ENCODE data around the gene ITSN2.

The ITSN2 gene

DNA sequence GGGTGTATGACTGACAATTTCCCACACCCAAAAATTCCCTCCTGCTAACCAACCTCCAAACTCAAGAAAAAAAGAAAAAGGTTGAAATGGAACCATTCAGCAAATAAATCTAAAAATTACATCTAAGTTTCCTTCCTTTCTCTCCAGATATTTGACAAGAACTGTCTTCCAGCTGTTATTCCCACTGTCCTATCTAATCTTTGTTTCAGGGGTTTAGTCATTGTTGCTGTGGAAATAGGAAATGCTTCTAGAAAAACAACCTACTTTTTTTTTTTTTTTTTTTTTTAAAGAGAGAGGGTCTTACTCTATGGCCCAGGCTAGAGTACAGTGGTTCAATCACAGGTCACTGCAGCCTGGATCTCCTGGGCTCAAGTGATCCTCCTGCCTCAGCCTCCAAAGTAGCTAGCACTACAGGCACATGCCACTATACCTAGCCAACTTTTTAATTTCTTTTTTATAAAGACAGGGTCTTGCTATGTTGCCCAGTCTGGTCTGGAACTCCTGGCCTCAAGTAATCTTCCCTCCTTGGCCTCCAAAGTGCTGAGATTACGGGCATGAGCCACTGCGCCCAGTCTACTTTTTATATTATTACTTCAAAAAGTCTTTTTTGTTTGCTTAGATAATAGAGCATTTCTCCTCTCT lies 88.1 kb downstream of the ITSN2 start:
- FAIRE-seq (no peak), DNase-seq (ENCODE audit: insufficient read length, low spot score) (no peak)
- TF ChIP-seq, protein P1, sequence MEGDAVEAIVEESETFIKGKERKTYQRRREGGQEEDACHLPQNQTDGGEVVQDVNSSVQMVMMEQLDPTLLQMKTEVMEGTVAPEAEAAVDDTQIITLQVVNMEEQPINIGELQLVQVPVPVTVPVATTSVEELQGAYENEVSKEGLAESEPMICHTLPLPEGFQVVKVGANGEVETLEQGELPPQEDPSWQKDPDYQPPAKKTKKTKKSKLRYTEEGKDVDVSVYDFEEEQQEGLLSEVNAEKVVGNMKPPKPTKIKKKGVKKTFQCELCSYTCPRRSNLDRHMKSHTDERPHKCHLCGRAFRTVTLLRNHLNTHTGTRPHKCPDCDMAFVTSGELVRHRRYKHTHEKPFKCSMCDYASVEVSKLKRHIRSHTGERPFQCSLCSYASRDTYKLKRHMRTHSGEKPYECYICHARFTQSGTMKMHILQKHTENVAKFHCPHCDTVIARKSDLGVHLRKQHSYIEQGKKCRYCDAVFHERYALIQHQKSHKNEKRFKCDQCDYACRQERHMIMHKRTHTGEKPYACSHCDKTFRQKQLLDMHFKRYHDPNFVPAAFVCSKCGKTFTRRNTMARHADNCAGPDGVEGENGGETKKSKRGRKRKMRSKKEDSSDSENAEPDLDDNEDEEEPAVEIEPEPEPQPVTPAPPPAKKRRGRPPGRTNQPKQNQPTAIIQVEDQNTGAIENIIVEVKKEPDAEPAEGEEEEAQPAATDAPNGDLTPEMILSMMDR (IDR thresholded peaks at IDR 0.05; ENCODE audit: insufficient read depth, missing control alignments) = no peak

DNA sequence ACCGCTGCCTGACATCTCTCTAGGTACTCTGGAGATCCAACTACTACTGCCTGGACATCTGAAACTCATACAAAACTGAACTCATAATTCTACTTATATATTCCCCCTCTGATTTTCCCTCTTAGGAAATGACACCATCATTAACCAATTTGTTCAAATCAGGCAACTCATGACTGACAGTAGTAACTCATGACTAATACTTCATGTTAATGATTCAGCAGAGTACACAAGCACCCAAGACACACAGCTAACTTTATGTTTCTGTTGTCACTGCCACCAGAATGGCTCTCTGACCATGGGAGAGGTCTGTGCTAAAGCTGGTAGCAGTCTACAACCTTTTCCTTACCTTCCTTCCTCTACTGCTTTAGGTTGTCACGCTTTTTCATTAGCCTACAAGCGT lies 91.1 kb downstream of the ITSN2 start:
- TF ChIP-seq, protein P1 (IDR thresholded peaks at IDR 0.05; ENCODE audit: insufficient read depth, missing control alignments) = no peak
- DNase-seq (ENCODE audit: insufficient read length, low spot score) = no peak
- FAIRE-seq = no peak

DNA sequence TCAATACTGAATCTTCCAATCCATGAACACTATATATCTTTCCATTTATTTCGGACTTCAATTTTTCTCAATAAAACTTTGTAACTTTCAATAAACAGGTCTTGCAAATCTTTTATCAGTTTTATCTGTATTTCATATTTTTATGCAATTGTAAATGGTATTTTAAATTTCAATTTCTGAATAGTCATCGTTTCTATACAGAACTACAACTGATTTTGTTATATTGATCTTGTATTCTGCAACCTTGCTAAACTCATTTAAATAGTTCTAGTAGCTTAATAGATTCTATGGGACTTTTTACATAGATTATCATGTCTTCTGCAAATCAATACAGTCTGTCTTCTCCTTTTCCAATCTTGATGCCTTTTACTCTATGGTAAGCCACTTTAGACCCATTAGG lies 95.1 kb downstream of the ITSN2 start:
- FAIRE-seq = no peak
- DNase-seq (ENCODE audit: insufficient read length, low spot score) = no peak

DNA sequence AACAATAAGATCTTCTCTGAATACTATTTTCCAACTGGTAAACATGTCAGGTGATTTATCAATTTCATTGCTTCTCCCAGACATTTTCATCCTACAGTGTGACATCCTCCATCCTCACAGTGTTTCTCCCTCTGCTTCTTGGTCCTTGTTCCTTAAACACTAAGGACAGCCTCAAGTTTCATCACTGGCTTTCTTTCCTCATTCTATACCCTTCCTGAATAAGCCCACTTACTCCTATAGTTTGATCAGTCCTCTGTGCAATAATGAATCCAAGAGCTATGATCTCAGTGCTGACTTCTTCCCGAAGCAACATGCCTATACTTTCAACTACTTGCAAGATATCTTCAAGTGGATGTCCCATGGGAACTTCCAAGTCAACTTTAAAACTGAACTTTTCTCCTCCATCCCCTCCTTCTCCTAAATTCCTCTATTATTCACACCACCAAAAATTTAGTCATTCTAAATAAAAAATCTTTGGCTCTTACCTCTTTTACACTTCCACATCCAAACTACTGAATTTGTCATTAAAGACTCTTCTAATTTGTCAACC lies 97.8 kb downstream of the ITSN2 start:
- TF ChIP-seq, protein P1 (IDR thresholded peaks at IDR 0.05; ENCODE audit: insufficient read depth, missing control alignments) = no peak
- FAIRE-seq (no peak), DNase-seq (ENCODE audit: insufficient read length, low spot score) (no peak)

More for the DNA sequence above, 95.1 kb downstream of the ITSN2 start:
- TF ChIP-seq, protein P1 (IDR thresholded peaks at IDR 0.05; ENCODE audit: insufficient read depth, missing control alignments) = no peak

DNA sequence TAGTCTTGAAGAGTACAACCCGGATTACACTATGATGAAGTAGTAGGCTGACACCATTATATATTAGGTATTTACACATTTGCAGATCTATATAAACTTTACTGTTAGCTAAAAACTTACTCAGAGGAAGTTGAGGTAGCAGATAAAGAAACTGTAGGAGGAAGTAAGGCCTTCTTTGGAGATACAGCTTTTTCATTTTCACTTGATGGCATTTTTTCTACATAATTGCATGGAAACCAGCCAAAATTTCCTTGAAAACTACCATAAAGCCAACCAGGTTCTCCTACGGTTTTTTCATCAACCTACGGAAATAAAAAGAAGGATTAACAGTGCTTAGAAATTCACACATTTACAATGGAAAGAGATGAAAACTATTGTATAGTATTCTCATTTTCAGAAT lies 98.9 kb downstream of the ITSN2 start:
- TF ChIP-seq, protein P1 (IDR thresholded peaks at IDR 0.05; ENCODE audit: insufficient read depth, missing control alignments) = no peak
- DNase-seq (ENCODE audit: insufficient read length, low spot score) (no peak), FAIRE-seq (no peak)

DNA sequence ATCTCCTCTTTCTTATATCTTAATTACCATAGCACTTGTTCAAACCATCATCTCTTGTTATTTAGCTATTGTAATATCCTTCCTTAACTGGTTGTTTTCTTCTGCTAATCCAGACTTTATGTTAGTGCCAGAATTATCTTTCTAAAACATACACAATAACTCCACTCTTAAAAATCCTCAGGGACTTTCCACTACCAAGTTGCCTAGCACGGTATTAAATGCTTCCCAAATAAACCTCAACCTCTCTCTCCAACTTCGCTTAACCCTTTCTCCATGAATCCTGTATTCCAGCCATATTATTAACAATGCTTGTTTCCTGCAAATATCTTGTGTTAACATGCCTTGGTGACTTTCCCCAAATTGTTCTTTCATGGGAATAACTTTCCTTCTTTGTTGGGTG lies 101.0 kb downstream of the ITSN2 start:
- no peak for FAIRE-seq
- DNase-seq (ENCODE audit: insufficient read length, low spot score) = no peak
- TF ChIP-seq, protein P1 (IDR thresholded peaks at IDR 0.05; ENCODE audit: insufficient read depth, missing control alignments) = no peak

DNA sequence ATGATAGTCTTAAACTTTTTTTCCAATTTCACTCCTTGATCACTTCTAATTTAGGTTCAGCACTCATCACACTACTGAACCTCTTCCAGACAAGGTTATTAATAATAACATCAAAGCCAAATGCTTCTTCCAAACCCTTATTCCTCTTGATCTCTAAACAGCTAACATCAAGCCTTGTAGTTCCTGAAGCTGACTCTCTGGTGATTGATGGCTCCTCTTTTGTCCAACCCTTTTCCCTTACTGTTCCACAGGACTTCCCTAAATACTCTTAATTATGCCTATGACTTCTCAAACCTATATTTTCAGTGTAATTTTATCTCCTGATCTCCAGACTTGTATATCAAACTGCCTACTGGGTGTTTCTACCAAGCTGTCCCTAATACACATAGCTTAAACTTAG lies 101.6 kb downstream of the ITSN2 start:
- DNase-seq (ENCODE audit: insufficient read length, low spot score) (no peak), FAIRE-seq (no peak)
- TF ChIP-seq, protein P1 (IDR thresholded peaks at IDR 0.05; ENCODE audit: insufficient read depth, missing control alignments) = no peak

Data from D721Med (cell line).